DMS 273 (cell line): ENCODE data around the gene LHX5.

Source experiments
- DNase-seq: peaks from one replicate; lab custom pipeline; 2025; ENCODE audit not compliant: unreplicated experiment; lab: John Stamatoyannopoulos, UW

LHX5 gene

DNA sequence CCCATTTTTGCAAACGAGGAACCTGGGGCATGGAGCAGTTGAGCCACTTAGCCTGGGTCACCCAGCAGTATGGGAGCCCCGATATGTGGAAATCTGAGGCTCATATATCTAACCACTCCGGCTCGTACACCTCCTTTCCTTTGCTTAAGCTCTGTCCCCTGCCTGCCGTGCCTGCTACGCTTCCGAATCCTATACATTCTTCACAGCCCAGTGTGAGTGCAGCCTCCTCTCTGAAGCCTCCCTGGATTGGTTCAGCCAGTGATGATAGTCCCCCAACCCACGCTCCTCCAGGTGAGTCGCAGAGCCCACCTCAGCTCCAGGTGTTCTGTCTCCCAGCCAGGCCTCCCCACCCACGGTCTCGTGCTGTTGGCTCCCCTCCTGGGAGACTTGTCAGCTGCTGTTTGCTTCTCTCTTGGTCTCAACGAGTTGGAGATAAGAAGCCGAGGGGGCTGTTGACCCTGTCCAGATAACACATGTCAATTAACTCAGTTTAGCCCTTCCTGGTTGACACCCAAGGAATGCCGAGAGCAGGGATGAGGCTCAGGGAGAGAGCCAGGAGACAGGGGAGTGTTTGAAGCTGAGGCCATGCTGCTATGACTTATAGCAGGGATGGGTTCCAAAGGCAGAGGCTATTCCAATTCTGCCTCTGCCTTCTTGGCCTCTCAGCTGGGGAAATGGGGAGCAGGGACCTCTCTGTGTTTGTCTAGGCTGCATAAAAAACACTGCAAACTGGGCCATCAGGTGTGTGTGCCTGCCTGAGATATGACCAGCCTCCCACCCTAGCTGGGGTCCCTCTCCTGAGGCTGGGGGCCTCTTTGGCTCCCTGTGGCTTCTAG lies 30.5 kb downstream of the LHX5 start:
- no peak for DNase-seq

DNA sequence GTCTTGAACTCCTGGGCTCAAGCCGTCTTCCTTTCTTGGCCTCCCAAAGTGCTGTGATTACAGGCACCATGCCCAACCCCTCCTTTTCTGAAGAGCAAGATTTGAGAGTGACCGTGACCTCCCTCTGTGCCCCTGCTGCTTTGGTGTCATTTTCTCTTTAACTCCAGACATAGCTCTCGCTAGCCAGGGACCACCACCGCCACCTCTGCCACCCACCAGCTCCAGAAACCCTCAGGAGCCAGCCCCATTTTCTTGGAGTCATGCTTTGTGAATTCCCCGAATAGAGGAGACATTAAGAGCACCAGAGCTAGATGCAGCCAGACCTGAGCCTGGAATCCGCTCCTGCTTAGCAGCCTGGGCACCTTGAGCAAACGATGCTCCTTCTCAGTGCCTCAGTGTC lies 31.3 kb downstream of the LHX5 start:
- no peak for DNase-seq

DNA sequence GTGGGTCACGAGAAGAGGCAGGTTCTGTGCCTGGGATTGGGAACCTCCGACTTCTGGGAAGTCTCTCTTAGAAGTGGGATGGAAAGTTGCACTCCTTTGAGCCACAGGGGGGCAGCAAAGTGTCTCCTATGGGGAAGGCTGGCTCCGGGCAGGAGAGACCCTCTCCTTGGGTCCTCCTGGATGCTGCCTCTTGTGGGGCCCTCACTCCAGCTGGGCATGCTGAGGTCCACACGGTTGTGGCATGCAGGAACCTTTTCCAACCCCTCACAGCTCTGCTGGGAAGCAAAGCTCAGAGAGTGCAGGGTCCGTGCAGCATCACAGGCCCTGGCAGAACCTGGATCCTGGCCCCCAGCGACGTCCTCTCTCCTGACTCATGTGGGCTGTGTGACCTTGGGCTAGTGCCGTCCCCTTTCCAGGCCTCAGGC lies 32.1 kb downstream of the LHX5 start:
- DNase-seq, result peak; percentile 72

DNA sequence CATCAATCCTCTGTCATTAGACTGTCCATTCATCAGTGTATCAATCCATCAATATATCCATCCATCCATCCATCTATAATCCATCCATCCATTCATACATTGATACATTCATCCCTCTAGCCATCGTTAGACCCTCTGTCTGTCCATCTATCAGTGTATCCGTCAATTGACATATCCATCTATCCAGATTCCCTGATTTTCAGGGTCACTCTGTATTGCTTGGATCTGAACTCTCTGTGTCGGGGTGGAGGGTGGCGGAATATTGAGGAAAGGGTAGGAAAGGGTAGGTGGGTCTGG lies 32.4 kb downstream of the LHX5 start:
- no peak for DNase-seq

DNA sequence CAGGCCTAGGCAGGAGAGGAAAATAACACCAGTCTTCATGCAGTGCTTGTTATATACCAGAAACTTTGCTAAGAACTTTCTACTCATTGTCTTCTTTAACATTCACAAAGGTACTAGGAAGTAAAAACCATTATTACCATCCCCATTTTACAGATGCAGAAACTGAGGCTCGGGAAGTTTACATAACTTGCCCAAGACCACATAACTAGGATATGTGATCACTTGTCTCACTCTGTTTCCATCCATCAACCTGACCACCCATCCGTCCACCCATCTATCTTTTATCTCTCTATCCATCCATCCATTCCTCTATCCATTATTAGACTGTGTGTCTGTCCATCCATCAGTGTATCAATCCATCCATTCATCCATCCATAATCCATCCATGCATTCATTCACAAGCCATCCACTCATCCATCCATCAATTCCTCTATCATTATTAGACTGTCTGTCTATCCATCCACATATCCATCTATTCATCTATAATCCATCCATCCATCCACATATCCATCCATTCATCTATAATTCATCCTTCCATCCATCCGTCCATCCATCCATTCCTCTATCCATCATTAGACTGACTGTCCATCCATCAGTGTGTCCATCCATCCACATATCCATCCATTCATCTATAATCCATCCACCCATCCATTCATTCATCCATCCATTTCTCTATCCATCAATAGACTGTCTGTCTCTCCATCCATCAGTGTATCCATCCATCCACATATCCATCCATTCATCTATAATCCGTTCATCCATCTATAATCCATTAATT lies 33.0 kb downstream of the LHX5 start:
- DNase-seq, result no peak

DNA sequence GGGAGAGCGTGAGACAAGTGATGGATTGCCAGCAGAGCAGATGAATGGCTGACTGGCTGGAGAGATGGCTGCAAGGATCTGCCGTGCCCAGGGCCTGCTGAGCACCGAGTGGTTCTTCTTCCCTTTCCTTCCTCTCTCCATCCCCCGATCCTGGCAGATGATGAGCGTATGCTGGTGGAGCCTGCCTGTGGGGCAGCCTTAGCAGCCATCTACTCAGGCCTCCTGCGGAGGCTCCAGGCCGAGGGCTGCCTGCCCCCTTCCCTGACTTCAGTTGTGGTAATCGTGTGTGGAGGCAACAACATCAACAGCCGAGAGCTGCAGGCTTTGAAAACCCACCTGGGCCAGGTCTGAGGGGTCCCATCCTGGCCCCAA lies 34.0 kb downstream of the LHX5 start:
- no peak for DNase-seq

DNA sequence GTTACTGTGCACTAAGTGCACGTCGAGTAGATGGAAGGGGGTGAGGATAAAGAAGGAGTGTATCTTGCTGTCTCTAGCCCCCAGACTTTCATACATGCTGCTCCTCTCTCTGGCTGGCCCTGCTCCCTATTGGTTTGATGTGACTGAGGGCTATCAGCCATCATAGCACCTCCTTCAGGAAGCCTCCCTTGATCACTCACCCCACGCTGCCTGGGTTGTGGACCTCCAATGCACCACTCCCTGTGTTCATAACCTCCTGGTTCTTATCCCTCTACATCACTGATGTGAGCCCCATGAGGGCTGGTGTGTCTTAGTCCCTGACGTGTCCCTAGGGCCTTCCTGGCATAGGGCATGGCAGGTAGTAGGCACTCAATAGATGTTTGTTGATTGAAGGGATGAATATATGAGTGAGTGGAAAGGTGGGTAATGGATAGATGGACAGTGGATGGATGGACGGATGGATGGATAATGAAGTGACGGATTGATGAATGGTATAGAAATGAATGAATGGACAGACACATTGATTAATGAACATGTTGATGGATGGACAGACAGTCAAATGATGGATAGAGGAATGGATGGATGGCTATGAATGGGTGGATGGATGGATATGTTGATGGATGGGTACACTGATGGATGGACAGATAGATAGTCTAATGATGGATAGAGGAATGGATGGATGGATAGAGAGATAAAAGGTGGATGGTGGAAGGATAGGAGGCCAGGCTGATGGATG lies 34.5 kb downstream of the LHX5 start:
- DNase-seq, result no peak

DNA sequence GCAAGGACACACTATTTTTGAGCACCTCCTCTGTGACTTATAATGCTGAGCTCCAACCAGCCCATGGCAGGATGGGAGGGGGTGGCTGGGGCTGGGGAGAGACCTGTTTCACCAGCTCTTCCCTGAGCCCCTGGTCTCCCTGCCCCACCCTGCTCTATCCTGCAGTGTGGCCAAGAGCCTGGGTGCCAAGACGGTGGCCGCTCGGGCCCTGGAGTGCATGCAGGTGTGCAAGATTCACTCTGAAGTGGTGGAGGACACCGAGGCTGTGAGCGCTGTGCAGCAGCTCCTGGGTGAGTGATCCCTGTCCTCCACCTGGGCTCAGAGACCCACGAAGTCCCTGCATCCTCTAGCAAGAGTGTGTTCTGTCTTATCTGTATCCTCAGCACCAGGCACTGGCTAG lies 35.1 kb downstream of the LHX5 start:
- no peak for DNase-seq

DNA sequence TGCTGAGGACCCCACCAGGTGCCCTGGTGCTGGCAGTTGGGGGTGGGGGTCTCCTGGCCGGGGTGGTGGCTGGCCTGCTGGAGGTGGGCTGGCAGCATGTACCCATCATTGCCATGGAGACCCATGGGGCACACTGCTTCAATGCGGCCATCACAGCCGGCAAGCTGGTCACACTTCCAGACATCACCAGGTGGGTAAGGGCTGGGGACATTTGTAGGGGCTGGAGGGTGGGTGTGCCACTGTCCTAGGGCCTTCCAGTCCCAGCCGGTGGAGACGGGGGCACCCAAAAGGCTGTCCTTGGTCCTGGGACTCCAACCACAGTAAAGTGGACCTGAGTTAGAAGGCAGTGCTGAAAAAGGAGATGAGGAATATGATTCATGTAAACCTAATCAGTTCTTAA lies 36.3 kb downstream of the LHX5 start:
- no peak for DNase-seq

DNA sequence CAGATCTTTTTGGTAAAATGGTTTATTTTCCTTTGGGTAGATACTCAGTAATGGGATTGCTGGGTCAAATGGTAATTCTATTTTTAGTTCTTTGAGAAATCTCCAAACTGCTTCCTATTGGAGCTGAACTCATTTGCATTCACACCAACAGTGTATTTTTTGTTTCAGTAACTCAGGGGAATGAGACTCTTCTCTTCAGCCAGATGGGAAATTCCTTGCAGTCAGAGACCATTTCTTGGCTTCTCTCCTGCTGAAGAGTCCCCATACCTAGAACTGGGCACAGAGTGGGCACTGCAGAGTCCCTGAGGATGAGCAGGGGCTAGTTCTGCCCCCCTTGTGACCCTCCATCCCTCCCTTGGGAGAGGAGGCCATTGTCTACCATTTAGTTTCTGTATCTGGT lies 38.7 kb downstream of the LHX5 start:
- no peak for DNase-seq

DNA sequence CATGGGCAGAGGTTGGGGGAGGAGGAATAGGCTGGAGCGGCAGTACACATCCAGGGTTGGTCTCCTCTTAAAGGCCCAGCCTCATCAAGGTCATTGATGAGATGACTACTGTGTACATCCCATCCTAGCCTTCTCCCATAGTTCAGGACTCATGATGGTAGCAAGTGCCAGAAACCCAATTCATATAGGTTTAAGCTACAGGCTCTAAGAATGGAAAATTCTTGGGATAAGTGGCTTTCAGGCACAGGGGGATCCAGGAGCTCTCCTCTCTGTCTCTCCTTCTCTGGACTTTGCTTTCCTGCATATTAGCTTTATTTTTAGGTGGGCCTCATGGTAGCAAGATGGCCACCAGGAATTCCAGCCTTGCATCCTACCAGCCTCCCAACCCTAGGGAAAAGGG lies 43.2 kb downstream of the LHX5 start:
- DNase-seq, result no peak

DNA sequence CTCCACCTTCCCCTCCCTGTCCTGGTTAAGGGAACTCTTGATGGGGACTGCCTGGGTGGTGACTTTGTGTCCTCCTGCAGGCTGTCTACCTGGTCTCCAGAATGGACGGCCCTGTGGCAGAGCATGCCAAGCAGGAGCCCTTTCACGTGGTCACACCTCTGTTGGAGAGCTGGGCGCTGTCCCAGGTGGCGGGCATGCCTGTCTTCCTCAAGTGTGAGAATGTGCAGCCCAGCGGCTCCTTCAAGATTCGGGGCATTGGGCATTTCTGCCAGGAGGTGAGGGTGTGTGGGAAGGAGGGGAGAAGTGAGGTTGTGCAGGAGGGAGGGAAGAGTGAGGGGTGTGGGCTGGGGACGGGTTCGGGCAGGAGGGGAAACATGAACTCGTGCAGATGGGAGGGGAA lies 43.8 kb downstream of the LHX5 start:
- DNase-seq, result no peak

DNA sequence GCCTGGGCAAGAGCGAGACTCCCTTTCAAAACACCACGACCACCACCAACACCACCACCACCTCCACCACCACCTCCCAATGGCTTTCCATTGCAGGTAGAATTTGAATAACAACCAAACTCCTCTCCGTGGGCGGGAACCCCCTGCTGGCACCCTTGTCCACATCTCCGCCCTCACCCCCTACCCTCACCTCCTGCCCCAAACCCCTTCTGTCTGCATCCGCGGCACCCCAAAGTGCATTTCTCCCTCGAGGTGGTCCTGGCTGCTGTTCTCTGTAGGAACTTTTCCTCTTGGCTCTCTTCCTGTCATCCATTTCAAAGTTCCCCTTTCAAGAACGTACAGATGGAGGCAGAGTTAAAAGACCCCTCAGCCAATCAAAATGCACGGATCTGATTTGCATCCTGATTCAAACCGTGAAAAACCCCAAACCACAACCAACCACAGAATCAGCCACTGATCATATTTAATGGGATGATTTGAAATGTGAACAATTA lies 45.7 kb downstream of the LHX5 start:
- peak; percentile 10 for DNase-seq

DNA sequence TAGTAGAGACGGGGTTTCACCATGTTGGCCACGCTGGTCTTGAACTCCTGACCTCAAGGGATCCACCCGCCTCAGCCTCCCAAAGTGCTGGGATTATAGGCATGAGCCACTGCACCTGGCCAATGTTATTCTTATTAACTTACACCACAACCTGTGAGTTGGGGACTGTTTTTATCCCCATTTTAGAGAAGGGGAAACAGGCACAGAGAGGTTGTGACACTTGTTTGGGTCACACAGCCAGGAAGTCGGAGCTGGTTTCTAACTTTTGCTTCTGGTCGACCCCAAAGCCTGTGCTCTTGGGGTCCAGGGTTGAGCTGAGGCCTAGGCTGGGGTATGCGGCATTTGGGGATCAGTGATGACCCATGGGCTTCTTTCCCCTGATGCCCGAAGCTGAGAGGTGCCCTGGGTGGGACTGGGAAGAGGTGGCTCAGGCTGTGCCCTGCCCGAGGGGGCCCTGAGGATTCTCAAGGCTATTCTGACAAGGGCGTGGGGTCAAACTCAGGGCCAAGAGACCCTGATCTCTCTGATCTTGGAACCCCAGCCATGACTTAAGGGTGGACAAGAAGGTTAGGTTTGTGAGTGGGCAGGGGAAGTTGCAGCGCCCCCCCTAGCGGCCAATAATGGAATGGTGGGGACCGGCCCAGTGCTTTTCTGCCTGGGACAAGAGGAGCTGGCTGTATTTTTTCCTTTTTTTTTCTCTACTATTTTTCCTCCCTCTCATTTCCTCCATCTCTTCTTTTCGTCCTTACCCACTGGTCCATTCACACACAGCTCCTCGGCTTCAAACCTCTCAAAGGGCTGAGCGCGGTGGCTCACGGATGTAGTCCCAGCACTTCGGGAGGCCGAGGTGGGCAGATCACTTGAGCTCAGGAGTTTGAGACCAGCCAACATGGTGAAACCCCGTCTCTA lies 46.5 kb downstream of the LHX5 start:
- peak; percentile 44 for DNase-seq

DNA sequence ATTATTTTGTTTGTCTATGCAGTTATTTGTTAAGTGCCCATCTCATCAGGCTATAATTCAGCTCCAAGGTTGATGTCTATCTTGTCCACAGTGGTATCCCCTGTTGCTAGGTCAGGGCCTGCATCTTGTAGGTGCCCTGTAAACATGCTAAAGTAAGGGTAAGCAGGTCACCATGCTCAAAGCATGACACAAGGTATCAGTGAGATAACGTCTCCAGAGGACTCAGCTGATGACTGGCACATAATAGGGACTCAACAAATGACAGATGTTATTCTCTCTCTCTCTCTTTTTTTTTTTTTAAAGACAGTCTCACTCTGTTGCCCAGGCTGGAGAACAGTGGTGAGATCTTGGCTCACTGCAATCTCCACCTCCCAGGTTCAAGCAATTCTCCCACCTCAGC lies 47.2 kb downstream of the LHX5 start:
- no peak for DNase-seq

DNA sequence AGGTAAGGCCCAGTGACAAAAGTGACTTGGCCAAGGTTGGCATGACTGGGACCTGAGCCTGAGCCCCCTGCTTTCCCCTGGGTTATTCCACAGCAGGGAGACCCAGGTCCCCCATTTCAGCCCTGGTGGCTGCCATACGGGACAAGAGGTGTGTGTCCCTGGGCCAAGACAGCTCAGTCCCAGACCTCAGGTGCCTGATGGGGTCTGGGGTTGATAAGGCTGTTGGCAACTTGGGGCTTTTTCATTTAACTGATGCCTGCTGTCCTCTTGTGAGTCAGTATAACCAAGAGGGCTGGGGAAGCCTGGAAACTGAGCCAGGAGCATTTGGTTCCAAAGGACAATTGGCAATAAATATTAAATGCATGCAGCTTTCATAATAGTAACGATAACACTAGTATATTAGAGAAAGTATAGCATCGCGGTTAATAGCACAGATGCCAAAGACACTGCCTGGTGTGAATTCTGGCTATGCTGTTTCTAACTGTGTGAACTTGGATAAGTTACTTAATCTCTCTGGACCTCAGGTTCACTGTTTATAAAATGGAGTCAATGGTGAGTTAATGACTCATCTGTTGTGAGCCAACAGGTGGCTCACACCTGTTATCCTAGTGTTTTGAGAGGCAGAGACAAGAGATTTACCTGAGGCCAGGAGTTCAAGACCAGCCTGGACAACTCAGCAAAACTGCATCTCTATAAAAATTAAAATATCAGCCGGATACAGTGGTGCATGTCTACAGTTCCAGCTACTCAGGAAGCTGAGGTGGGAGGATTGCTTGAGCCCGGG lies 48.6 kb downstream of the LHX5 start:
- no peak for DNase-seq

DNA sequence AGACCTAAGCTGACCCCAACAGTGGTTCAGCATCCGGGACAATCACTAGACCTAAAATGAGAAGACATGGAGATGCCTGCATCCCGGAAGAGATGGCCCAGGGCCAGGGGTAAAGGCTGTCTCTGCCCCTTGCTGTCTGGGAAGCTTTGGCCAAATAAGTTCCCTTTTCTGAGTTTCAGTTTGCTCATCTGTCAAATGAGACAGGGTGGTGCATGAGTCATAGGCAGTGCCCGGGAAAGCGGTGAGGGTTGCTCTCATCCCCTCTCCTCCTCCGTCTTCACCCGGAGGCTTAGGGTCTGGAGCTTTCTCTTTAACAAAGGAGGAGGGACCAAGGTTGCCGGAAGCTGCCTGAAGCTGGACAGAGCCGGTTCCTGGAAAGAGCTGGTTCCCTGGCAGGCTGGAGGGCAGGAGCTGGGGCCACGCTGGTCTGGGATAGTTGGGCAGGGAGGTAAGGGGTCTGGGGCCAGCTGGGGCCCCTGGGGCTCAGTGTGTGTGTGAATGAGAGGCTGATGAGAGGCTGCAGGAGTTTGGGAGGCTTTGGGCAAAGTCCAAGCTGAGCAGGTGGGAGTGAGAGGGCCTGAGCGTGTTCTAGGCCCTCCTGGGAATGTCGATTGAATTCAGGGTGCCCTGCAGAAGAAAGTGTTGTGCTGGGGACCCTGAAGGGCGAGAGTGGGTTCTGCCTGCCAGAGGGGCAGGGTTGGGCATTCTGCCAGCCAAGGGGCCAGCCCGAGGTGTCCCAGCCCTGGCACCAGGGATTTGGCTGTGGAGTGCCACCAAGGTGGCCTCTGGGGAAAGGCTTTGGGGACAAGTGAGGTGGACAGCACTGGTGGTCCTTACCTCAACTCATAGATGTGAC lies 49.4 kb downstream of the LHX5 start, which contains the start of gene SDSL:
Gene SDSL, plus strand, starts transcription at position 351 of the 856 bp plus-strand sequence. CDS start 5,603 bp downstream, outside the sequence.
- peak; percentile 74 for DNase-seq

DNA sequence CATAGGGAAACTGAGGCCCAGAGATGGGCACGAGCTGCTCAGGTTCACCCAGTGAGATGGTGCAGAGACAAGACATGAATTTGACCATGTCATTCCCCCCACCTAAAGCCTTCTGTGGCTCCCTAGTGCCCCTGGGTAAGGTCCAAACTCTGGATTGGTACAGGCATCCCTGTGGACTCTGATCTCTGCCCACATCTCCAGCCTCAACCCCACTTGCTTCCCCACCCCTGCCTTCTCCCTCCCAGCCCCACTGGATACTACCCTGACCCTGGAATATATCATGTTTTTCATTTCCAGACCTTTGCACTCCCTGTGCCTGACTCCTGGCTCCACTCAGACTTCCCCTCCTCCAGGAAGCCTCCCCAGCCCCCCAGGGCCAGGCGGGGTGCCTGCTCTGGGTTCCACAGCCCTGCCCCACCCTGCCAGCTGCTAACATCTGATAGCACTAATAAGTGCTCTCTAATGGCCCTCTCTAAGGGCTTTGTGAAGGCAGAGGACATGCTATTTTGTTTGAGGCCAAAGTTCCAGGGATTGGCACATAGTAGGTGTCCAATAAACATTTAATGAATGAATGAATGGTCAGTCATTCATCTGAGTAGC lies 50.6 kb downstream of the LHX5 start:
- DNase-seq, result no peak
